Smooth muscle cell (in vitro differentiated cells): ENCODE results near the gene ARHGAP10. TPM values are rescaled to one million over a fixed set of nuclear protein-coding genes. Genes with fewer than 3 reads are reported as not detected.

Source experiments
- DNase-seq: peaks from one replicate; lab custom pipeline; 2025; ENCODE audit not compliant: unreplicated experiment; lab: John Stamatoyannopoulos, UW
- H2AFZ ChIP-seq: fragments of 200-600 bp; sonication (generic); 2 replicates; pipeline ENCODE4 v1.6.0; 2016; ENCODE audit warnings: antibody characterized with exemption, low read depth, mild to moderate bottlenecking
- H3F3A ChIP-seq: fragments of 200-600 bp; sonication (generic); 2 replicates; pipeline ENCODE4 v1.6.0; 2017; ENCODE audit warnings: antibody characterized with exemption, low read depth
- H3K27ac ChIP-seq: fragments of 200-600 bp; sonication (generic); 2 replicates; pipeline ENCODE4 v1.5.1; 2016; ENCODE audit warnings: low read depth, mild to moderate bottlenecking
- H3K27me3 ChIP-seq: fragments of 200-600 bp; sonication (generic); 2 replicates; pipeline ENCODE4 v1.6.1; 2016; ENCODE audit warnings: low read depth, mild to moderate bottlenecking
- H3K36me3 ChIP-seq: fragments of 200-600 bp; sonication (generic); 2 replicates; pipeline ENCODE4 v1.5.1; 2016; ENCODE audit warnings: low read depth
- H3K4me1 ChIP-seq: fragments of 200-600 bp; sonication (generic); 2 replicates; pipeline ENCODE4 v1.5.1; 2016; ENCODE audit warnings: low read depth
- H3K4me2 ChIP-seq: fragments of 200-600 bp; sonication (generic); 2 replicates; pipeline ENCODE4 v1.6.0; 2016; ENCODE audit warnings: mild to moderate bottlenecking
- H3K4me3 ChIP-seq: fragments of 200-600 bp; sonication (generic); 2 replicates; pipeline ENCODE4 v1.5.1; 2016; ENCODE audit warnings: mild to moderate bottlenecking
- H3K79me2 ChIP-seq: fragments of 200-600 bp; sonication (generic); 2 replicates; pipeline ENCODE4 v1.6.0; 2016; ENCODE audit warnings: low read depth, mild to moderate bottlenecking
- H3K9ac ChIP-seq: fragments of 200-600 bp; sonication (generic); 2 replicates; pipeline ENCODE4 v1.6.0; 2016; ENCODE audit warnings: low read depth
- H3K9me3 ChIP-seq: fragments of 200-600 bp; sonication (generic); replicated peaks from 2 replicates; pipeline ENCODE4 v1.5.1; 2016; ENCODE audit warnings: low read depth
- H4K20me1 ChIP-seq: fragments of 200-600 bp; sonication (generic); 2 replicates; pipeline ENCODE4 v1.6.0; 2016; ENCODE audit warnings: low read depth
- WGBS: methylation state at CpG from one replicate; pipeline ENCODE4 v1.1.7; 2016; ENCODE audit warnings: low lambda C conversion rate; 5-methylcytosine and 5-hydroxymethylcytosine counted together
- polyA plus RNA-seq: library from polyadenylated mRNA; unstranded; fragments of >200 nt; fragmentation: Nextera tagmentation; extraction: Ambion mirVana; gene quantifications from 2 replicates; pipeline ENCODE4 v1.2.1, GENCODE V29; 2016
- total RNA-seq: library from RNA; depleted of rRNA; stranded (reverse); fragments of >200 nt; gene quantifications from 2 replicates; pipeline ENCODE4 v1.2.3, GENCODE V29; 2014
- TF ChIP-seq, protein P1 (sequence below): fragments of 200-600 bp; sonication (generic); IDR thresholded peaks from 2 replicates; pipeline ENCODE4 v1.5.1; 2017; ENCODE audit warnings: borderline replicate concordance, mild to moderate bottlenecking, antibody characterized with exemption; ENCODE audit not compliant: insufficient read depth, poor library complexity, severe bottlenecking

ARHGAP10 gene
- total and polyA plus RNA-seq, 2 experiments from 2014 or later, result 6.2 to 11.6 TPM

DNA sequence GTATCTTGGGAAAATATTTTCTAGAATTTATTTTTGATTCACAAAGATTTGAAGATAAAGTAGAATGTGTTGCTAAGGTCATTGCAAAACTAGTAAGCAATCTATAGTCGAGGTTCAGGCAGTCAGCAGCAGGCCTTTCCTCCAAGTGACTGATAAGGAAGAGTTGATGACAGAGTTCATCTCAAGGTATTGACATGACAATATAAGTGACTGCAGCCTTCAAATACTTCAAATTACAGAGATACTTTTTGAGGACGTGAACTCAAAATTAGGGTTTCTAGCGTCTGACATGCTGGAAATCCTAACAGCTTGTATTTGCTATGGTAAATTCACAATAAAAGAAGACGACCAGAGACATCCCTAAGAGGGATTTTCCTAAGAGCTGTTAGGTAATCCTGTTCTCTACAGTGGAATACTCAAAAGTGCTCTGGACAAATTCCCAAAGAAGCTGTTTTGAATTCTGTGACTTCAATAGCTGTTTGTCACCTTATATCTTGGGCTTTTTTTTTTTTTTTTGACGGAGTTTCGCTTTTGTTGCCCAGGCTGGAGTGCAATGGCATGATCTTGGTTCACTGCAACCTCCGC, 7.4 kb downstream of the ARHGAP10 start:
- 65% methylated on average over 7 of the region's 7 CpGs for WGBS
- H3K9me3 ChIP-seq, result no peaks in the 10 kb centered on the region
- TF ChIP-seq, protein P1, sequence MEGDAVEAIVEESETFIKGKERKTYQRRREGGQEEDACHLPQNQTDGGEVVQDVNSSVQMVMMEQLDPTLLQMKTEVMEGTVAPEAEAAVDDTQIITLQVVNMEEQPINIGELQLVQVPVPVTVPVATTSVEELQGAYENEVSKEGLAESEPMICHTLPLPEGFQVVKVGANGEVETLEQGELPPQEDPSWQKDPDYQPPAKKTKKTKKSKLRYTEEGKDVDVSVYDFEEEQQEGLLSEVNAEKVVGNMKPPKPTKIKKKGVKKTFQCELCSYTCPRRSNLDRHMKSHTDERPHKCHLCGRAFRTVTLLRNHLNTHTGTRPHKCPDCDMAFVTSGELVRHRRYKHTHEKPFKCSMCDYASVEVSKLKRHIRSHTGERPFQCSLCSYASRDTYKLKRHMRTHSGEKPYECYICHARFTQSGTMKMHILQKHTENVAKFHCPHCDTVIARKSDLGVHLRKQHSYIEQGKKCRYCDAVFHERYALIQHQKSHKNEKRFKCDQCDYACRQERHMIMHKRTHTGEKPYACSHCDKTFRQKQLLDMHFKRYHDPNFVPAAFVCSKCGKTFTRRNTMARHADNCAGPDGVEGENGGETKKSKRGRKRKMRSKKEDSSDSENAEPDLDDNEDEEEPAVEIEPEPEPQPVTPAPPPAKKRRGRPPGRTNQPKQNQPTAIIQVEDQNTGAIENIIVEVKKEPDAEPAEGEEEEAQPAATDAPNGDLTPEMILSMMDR, result no peak

DNA sequence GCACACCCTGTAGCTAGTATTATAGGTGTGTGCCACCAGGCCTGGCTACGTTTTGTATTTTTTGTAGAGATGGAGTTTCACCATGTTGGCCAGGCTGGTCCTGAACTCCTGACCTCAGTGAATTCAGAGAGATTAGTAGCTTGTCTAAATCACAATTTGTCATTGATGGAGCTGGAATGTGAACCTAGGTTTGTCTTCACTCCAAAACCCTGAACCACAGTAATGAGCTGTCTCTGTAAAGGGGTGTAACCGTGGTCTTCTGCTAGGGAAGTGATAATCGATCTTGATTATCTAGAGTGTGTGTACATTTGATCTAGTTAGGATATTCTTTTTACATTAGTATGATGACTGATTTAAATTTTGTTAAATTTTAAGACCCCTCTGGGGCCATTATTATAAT, 8.3 kb downstream of the ARHGAP10 start:
- Histone ChIP-seq H3K9ac (no peak overlapping the region), H2AFZ (no peak overlapping the region), H3K36me3 (no peaks in the 10 kb centered on the region), H4K20me1 (no peaks in the 10 kb centered on the region), H3K4me3 (no peak overlapping the region), H3K27ac (no peak overlapping the region), H3K4me1 (peaks cover 25% of the 10 kb centered on the region), H3F3A (peaks cover 6% of the 10 kb centered on the region), H3K4me2 (no peak overlapping the region), H3K9me3 (no peaks in the 10 kb centered on the region), H3K79me2 (peaks cover 59% of the 10 kb centered on the region), H3K27me3 (no peaks in the 10 kb centered on the region)
- no peak for DNase-seq
- TF ChIP-seq, protein P1, result no peak
- WGBS, result 87% methylated on average over 3 of the region's 3 CpGs

More for the DNA sequence above, 7.4 kb downstream of the ARHGAP10 start:
- no peak overlapping the region for H2AFZ ChIP-seq
- no peaks in the 10 kb centered on the region for H4K20me1 ChIP-seq
- no peak overlapping the region for H3K27ac ChIP-seq
- H3K79me2 ChIP-seq, result peaks cover 67% of the 10 kb centered on the region
- no peak overlapping the region for H3K4me3 ChIP-seq
- no peaks in the 10 kb centered on the region for H3K36me3 ChIP-seq
- H3K27me3 ChIP-seq, result no peaks in the 10 kb centered on the region
- no peak overlapping the region for H3K4me2 ChIP-seq
- peaks cover 28% of the 10 kb centered on the region for H3K4me1 ChIP-seq
- H3K9ac ChIP-seq, result no peak overlapping the region
- no peak for DNase-seq
- H3F3A ChIP-seq, result peaks cover 6% of the 10 kb centered on the region

DNA sequence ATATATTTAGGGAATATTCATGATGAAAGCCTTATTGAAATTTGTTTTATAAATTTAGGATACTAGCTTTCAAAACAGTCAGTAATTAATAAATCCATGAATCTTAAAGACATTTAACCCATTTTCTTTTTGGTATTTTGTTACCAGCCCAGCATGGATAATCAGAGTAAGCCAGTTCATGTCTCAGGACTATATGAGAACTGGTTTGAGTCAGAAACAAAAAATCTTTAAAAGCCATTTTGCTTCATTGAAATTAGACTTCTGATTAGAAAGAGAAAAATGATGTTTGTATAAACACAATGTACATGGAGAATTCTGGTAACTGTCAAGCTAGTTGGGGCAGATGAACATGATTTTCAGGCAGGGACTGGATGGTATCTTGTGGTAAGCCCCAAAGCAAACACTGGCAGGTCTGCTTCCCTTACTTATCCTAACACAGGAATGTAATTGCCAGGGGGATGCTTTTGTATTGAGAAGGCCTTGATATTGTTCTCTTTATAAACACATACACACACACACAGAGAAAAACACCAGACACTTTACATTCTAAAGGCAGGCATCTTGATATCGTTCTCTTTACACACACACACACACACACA, 9.4 kb downstream of the ARHGAP10 start:
- 80% methylated on average over 1 of the region's 1 CpG for WGBS
- TF ChIP-seq, protein P1, result no peak
- no peak for DNase-seq
- Histone ChIP-seq H3K4me2 (peak overlapping the region; percentile 28), H3K9ac (no peak overlapping the region), H3K4me1 (peaks cover 14% of the 10 kb centered on the region), H3K27me3 (no peaks in the 10 kb centered on the region), H2AFZ (no peak overlapping the region), H3K27ac (peak overlapping the region; percentile 28), H4K20me1 (no peaks in the 10 kb centered on the region), H3K79me2 (peaks cover 53% of the 10 kb centered on the region), H3K4me3 (no peak overlapping the region), H3K36me3 (no peaks in the 10 kb centered on the region), H3K9me3 (no peaks in the 10 kb centered on the region), H3F3A (peaks cover 6% of the 10 kb centered on the region)

DNA sequence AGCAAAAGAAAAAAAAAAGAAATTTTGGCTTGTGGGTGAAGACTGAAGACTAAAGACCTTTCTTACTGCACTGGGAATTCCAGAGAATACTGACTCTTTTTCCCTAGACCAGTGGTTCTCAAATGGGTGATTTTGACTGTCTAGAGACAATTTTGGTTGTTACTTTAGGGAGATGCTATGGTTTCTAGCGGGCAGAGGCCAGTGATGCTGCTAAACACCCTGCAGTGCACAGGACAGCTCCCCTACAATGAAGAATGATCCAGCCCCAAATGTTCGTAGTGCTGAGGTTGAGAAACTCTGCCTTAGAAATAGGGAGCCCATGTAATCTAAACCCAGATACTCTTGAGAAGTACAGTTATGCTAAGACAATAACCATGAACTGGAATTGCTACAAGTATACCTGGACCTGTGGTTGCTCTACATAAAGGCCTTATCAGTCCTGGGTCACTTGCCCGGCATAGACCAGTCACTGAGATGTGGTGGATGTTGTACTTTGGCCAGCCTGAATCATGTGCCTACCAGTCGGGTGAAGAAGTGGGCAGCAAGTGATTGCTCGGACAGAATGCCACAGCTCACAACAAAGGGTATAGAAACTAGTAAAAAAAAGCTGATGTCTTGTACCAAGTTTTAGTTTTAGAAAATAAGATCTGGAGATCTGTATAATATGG, 16.0 kb downstream of the ARHGAP10 start:
- H3K4me1 ChIP-seq, result peaks cover 4% of the 10 kb centered on the region
- no peak for DNase-seq
- no peaks in the 10 kb centered on the region for H3K27me3 ChIP-seq
- 98% methylated on average over 5 of the region's 5 CpGs for WGBS
- no peak overlapping the region for H3K27ac ChIP-seq
- H3K9ac ChIP-seq, result no peak overlapping the region
- no peak overlapping the region for H3K4me2 ChIP-seq
- H3K4me3 ChIP-seq, result no peak overlapping the region
- peaks cover 19% of the 10 kb centered on the region for H3K79me2 ChIP-seq
- H3K9me3 ChIP-seq, result no peaks in the 10 kb centered on the region
- no peaks in the 10 kb centered on the region for H3K36me3 ChIP-seq
- TF ChIP-seq, protein P1, result no peak
- H4K20me1 ChIP-seq, result no peaks in the 10 kb centered on the region
- peaks cover 4% of the 10 kb centered on the region for H3F3A ChIP-seq
- H2AFZ ChIP-seq, result no peak overlapping the region
